Measurements from ENCODE around the gene S100A16.
"Not testable (repeated sequence)": the region's sequence is repeated elsewhere in the genome, so short reads cannot be mapped to it uniquely, and the experiment has no call there.

- TF ChIP-seq CTCF (conservative IDR thresholded peaks at IDR 0.05 in 1 of 2, IDR thresholded peaks at IDR 0.05 in 1 of 2; ENCODE audit: low read depth in 1 of 2, low read length in 2 of 2); EZH2 (IDR thresholded peaks at IDR 0.05; ENCODE audit: low read length, missing control alignments): not testable (repeated sequence)
Measured at GRCh38 chr1:153582836-153583235, 30.1 kb downstream of the S100A16 start.
